Measurements from ENCODE around the gene FBXL3.
A peak's percentile ranks its signal among the peaks of the same experiment; 100 is the strongest.
"Not testable (repeated sequence)": the region's sequence is repeated elsewhere in the genome, so short reads cannot be mapped to it uniquely, and the experiment has no call there.

FBXL3 gene

GRCh38 chr13:77026255-77026860 lies 601 bp downstream of the FBXL3 start:
- FAIRE-seq: no peak

- FAIRE-seq: no peak
These were observed 4.6 kb downstream of the FBXL3 start for GRCh38 chr13:77022341-77022740.

- no peak for FAIRE-seq
These were observed 7.2 kb downstream of the FBXL3 start for GRCh38 chr13:77019756-77020155.

GRCh38 chr13:77016888-77017623 lies 9.9 kb downstream of the FBXL3 start:
- FAIRE-seq: peak; percentile 63

GRCh38 chr13:77016251-77016812 lies 10.6 kb downstream of the FBXL3 start:
- no peak for FAIRE-seq

- FAIRE-seq: no peak
These were observed 11.9 kb downstream of the FBXL3 start for GRCh38 chr13:77014906-77015685.

- FAIRE-seq: no peak
These were observed 13.0 kb downstream of the FBXL3 start for GRCh38 chr13:77013853-77014542.

- not testable (repeated sequence) for FAIRE-seq
These were observed 17.2 kb downstream of the FBXL3 start for GRCh38 chr13:77009719-77010118.

GRCh38 chr13:77009011-77009410 lies 17.9 kb downstream of the FBXL3 start:
- no peak for FAIRE-seq

- FAIRE-seq: not testable (repeated sequence)
These were observed 18.6 kb downstream of the FBXL3 start for GRCh38 chr13:77008337-77008736.

GRCh38 chr13:77002590-77003190 lies 24.3 kb downstream of the FBXL3 start:
- FAIRE-seq: peak; percentile 95

GRCh38 chr13:77001963-77002587 lies 24.9 kb downstream of the FBXL3 start:
- FAIRE-seq: no peak

GRCh38 chr13:77001540-77001939 lies 25.4 kb downstream of the FBXL3 start:
- no peak for FAIRE-seq

- FAIRE-seq: no peak
These were observed 26.5 kb downstream of the FBXL3 start for GRCh38 chr13:77000475-77000874.

- FAIRE-seq: no peak
These were observed 32.7 kb downstream of the FBXL3 start for GRCh38 chr13:76994281-76994680.

GRCh38 chr13:76993473-76993872 lies 33.5 kb downstream of the FBXL3 start:
- no peak for FAIRE-seq

- FAIRE-seq: no peak
These were observed 33.9 kb downstream of the FBXL3 start for GRCh38 chr13:76993021-76993420.

GRCh38 chr13:76992548-76993001 lies 34.4 kb downstream of the FBXL3 start:
- no peak for FAIRE-seq

- FAIRE-seq: no peak
These were observed 35.0 kb downstream of the FBXL3 start, which contains the start of gene CLN5 for GRCh38 chr13:76991796-76992547. Gene CLN5, plus strand, starts transcription at chr13:76992081. Its CDS starts 18 bp downstream, at chr13:76992099.

GRCh38 chr13:76991432-76991795 lies 35.5 kb downstream of the FBXL3 start:
- no peak for FAIRE-seq

GRCh38 chr13:76983676-76984075 lies 43.3 kb downstream of the FBXL3 start:
- no peak for FAIRE-seq

Data from G401.6 (cell line).